SJSA1 (cell line): ENCODE data around the gene SLC35A4. TPM values are rescaled to one million over a fixed set of nuclear protein-coding genes. Genes with fewer than 3 reads are reported as not detected.

Experiments
- DNase-seq, 2 experiments: peaks; one replicate each; pipeline ENCODE4 v3.0.0-alpha.2; 2015 to 2020; ENCODE audit warnings: low spot score in 2 of 2, low read depth in 1 of 2
- H3K27ac ChIP-seq: fragments of 250-450 bp; sonication (Bioruptor Pico); 2 replicates; pipeline ENCODE4 v1.5.1; 2020; ENCODE audit warnings: mild to moderate bottlenecking, moderate library complexity
- H3K27me3 ChIP-seq: fragments of 250-450 bp; sonication (Bioruptor Pico); replicated peaks from 2 replicates; pipeline ENCODE4 v1.5.1; 2020; ENCODE audit warnings: mild to moderate bottlenecking, moderate library complexity
- H3K36me3 ChIP-seq: fragments of 250-450 bp; sonication (Bioruptor Pico); 2 replicates; pipeline ENCODE4 v1.5.1; 2020; ENCODE audit warnings: mild to moderate bottlenecking
- H3K4me1 ChIP-seq: fragments of 250-450 bp; sonication (Bioruptor Pico); replicated peaks from 2 replicates; pipeline ENCODE4 v1.6.1; 2021; ENCODE audit warnings: mild to moderate bottlenecking
- H3K4me3 ChIP-seq: fragments of 250-450 bp; sonication (Bioruptor Pico); 2 replicates; pipeline ENCODE4 v1.5.1; 2020; ENCODE audit warnings: mild to moderate bottlenecking
- H3K9me3 ChIP-seq: fragments of 250-450 bp; sonication (Bioruptor Pico); replicated peaks from 2 replicates; pipeline ENCODE4 v1.5.1; 2020; ENCODE audit warnings: mild to moderate bottlenecking
- total RNA-seq: library from RNA; depleted of rRNA; stranded (reverse); fragments of >200 nt; shearing (Covaris generic); gene quantifications from 2 replicates; pipeline ENCODE4 v1.2.3, GENCODE V29; 2014; rRNA removed

SLC35A4 gene
- total RNA-seq = 56.7 and 65.8 TPM in 2 replicates

DNA sequence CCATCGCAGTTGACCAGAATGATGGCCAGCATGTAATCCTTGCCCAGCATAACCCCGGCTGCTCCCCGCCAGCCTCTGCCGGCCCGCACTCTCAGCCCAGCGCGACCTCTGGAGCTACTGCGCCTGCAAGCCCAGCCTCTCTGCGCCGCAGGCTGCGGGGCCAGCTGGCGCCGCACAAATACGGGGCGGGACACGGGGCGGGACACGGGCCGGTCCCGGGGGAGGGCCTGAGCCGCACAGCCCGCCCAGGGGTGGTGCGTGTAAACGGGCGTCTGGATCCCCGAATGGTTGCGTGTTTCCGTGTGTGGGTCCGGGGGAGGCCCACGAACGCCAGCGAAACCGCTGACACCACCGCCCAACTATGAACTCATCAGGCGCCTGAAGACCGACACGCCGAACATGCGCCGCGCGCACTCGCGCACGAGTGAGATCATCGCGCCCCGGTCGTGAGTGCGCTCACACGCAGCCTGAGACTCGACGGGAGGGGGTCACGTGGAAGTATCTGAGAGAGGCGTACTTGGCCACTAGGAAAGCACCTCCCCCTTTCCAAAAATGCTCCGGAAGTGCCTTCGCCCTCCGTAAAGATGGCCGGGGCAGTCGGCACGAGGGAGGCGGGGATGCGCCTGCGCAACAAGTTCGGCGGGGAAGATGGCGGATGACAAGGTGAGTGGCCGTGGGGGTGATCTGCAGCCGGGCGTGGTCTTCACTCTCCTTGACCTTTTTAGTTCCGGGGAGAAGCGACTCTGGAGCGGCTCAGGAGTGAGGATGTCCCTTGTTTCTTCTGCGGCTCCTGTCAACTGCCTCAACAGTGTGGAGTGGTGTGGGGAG lies at the start of gene SLC35A4, which contains the start of gene APBB3:
Gene SLC35A4 (plus strand): TSS at position 633 of the 828 bp plus-strand sequence. CDS start 2,342 bp downstream, outside the sequence.
Gene APBB3 (minus strand): TSS at position 403 of the 828 bp plus-strand sequence. CDS start 353 bp downstream, at position 50.
- Histone ChIP-seq H3K4me3 (peak within 1 kb of the TSS; percentile 58), H3K27me3 (no peaks in the 10 kb centered on the region), H3K9me3 (no peaks in the 10 kb centered on the region), H3K27ac (peak within 1 kb of the TSS; percentile 81), H3K4me1 (peaks cover 22% of the 10 kb centered on the region), H3K36me3 (peaks cover 45% of the 10 kb centered on the region)
- peak; percentile 100 for DNase-seq

DNA sequence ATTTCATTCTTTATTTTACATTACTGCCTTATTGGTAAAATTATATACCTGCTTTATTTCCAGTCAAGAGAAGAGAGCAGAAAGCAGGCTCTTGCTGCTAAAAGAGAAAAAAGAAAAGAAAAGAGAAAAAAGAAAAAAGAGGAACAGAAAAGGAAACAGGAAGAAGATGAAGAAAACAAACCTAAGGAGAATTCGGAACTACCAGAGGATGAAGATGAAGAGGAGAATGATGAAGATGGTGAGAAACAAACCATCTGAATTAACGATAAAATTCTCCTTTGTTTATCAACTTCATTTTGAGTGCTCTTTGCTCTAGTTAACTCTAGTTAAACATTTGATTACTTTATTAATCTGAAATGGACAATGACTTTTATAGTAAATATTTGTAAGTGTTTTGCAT lies 40.6 kb upstream of the SLC35A4 start:
- no peaks in the 10 kb centered on the region for H3K4me1 ChIP-seq
- no peak for DNase-seq
- H3K9me3 ChIP-seq = no peaks in the 10 kb centered on the region
- H3K27me3 ChIP-seq = no peaks in the 10 kb centered on the region
- H3K27ac ChIP-seq = no peak overlapping the region
- peaks cover 68% of the 10 kb centered on the region for H3K36me3 ChIP-seq
- no peak overlapping the region for H3K4me3 ChIP-seq

DNA sequence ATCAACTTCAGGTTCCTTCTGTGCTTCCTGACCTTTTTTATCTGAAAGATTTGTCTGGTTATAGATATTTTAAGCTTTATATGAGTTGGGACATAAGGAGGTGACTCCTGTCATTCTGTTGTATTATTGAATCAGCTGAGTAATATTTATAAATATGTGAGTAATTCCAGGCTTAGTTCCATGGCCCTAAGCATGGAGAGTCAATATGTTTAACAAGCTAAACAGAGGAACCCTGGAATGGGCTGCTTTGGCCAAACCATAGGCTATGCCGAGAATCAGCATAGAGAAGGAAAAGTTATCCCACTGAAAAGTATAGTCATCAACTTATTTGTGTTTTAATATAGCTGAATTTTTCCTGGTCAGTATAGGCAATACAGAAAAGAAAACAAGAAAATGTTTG lies 24.4 kb upstream of the SLC35A4 start:
- H3K4me3 ChIP-seq = no peak overlapping the region
- no peak overlapping the region for H3K27ac ChIP-seq
- no peaks in the 10 kb centered on the region for H3K9me3 ChIP-seq
- H3K4me1 ChIP-seq = no peaks in the 10 kb centered on the region
- no peaks in the 10 kb centered on the region for H3K27me3 ChIP-seq
- peaks cover 82% of the 10 kb centered on the region for H3K36me3 ChIP-seq
- DNase-seq = no peak

- no peak overlapping the region for H3K4me3 ChIP-seq
- no peak overlapping the region for H3K27ac ChIP-seq
- no peaks in the 10 kb centered on the region for H3K9me3 ChIP-seq
- H3K4me1 ChIP-seq = peaks cover 12% of the 10 kb centered on the region
- no peaks in the 10 kb centered on the region for H3K27me3 ChIP-seq
- no peak for DNase-seq
- H3K36me3 ChIP-seq = peaks cover 64% of the 10 kb centered on the region
Measured at GRCh38 chr5:140542972-140543371, 21.7 kb upstream of the SLC35A4 start.

DNA sequence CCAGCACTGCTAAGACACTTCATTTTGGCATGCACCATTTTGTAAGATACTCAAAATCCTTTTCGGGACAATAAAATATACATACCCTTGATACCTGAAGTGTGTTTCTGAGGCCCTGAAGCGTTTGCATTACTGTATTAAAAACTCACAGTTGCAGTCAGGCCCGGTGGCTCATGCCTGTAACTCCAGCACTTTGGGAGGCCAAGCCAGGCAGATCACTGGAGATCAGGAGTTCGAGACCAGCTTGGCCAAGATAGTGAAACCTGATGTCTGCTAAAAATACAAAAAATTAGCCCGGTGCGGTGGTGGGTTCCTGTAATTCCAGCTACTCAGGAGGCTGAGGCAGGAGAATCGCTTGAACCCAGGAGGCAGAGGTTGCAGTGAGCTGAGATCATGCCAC lies 19.6 kb upstream of the SLC35A4 start:
- H3K27me3 ChIP-seq = no peaks in the 10 kb centered on the region
- no peaks in the 10 kb centered on the region for H3K9me3 ChIP-seq
- no peak overlapping the region for H3K27ac ChIP-seq
- H3K36me3 ChIP-seq = peaks cover 67% of the 10 kb centered on the region
- H3K4me3 ChIP-seq = no peak overlapping the region
- peaks cover 12% of the 10 kb centered on the region for H3K4me1 ChIP-seq
- no peak for DNase-seq

DNA sequence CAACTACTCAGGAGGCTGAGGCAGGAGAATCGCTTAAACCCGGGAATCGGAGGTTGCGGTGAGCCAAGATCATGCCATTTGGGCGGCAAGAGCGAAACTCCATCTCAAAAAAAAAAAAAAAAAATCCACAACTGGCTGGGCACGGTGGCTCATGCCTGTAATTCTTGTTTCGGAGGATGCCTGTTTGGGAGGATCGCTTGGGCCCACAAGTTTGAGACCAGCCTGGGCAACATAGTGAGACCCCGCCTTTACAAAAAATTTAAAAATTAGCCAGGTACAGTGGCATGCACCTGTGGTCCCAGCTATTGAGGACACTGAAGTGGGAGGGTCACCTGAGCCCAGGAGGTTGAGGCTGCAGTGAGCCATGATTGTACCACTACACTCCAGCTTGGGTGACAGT lies 19.0 kb upstream of the SLC35A4 start:
- Histone ChIP-seq H3K9me3 (no peaks in the 10 kb centered on the region), H3K36me3 (peaks cover 67% of the 10 kb centered on the region), H3K27ac (no peak overlapping the region), H3K27me3 (no peaks in the 10 kb centered on the region), H3K4me1 (peaks cover 12% of the 10 kb centered on the region), H3K4me3 (no peak overlapping the region)
- DNase-seq = no peak

- Histone ChIP-seq H3K27me3 (no peaks in the 10 kb centered on the region), H3K36me3 (peaks cover 67% of the 10 kb centered on the region), H3K4me3 (no peak overlapping the region), H3K9me3 (no peaks in the 10 kb centered on the region), H3K27ac (no peak overlapping the region), H3K4me1 (peaks cover 12% of the 10 kb centered on the region)
- peak in 1 of 2 experiments; percentile 41 for DNase-seq
Measured at GRCh38 chr5:140546851-140547507, 17.6 kb upstream of the SLC35A4 start.

GRCh38 chr5:140547508-140548299 lies 16.9 kb upstream of the SLC35A4 start, which contains the start of gene EIF4EBP3:
Gene EIF4EBP3, plus strand, starts transcription at chr5:140547662. Its CDS starts 76 bp downstream, at chr5:140547738.
- no peaks in the 10 kb centered on the region for H3K9me3 ChIP-seq
- peak; percentile 81 to 97 for DNase-seq
- no peaks in the 10 kb centered on the region for H3K27me3 ChIP-seq
- H3K36me3 ChIP-seq = peaks cover 68% of the 10 kb centered on the region
- H3K27ac ChIP-seq = no peak within 1 kb of the TSS
- H3K4me3 ChIP-seq = no peak within 1 kb of the TSS
- H3K4me1 ChIP-seq = peaks cover 12% of the 10 kb centered on the region

DNA sequence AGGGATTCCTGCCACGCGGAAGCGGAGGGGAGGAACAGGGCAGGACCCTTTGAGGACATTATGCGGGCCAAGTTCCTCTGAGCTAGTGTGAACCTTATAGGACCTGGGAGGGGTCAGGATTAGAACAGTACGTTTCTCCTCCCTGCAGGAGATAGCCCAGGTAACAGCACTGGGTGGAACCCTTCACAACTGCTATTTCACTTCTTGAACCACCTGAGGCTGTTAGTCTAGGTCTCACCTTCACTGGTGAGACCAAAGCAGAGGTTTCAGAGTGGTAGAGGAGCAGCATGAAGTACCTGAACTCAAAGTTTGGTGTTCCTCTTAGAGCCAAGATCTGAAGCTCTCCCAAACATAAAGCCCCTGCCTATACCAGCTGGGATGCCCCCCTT lies 16.3 kb upstream of the SLC35A4 start:
- H3K27ac ChIP-seq = no peak overlapping the region
- H3K27me3 ChIP-seq = no peaks in the 10 kb centered on the region
- H3K36me3 ChIP-seq = peaks cover 71% of the 10 kb centered on the region
- no peaks in the 10 kb centered on the region for H3K9me3 ChIP-seq
- DNase-seq = no peak
- peaks cover 12% of the 10 kb centered on the region for H3K4me1 ChIP-seq
- no peak overlapping the region for H3K4me3 ChIP-seq

DNA sequence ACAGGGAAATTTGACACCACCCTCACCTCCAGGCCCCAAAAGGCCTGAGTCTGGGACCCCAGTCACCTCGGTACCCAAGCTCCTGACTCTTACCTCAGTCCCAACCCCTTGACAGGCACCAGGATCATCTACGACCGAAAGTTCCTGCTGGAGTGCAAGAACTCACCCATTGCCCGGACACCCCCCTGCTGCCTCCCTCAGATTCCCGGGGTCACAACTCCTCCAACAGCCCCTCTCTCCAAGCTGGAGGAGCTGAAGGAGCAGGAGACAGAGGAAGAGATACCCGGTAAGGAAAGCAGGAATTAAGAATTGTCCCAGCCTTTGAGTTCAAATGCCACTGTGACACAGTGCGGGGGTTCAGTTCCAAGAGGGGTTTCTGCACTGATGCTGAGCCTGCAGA lies 15.8 kb upstream of the SLC35A4 start:
- no peak for DNase-seq
- Histone ChIP-seq H3K27me3 (no peaks in the 10 kb centered on the region), H3K4me3 (no peak overlapping the region), H3K27ac (no peak overlapping the region), H3K9me3 (no peaks in the 10 kb centered on the region), H3K4me1 (peaks cover 15% of the 10 kb centered on the region), H3K36me3 (peaks cover 71% of the 10 kb centered on the region)

GRCh38 chr5:140549237-140550144 lies 15.1 kb upstream of the SLC35A4 start:
- Histone ChIP-seq H3K4me1 (peaks cover 19% of the 10 kb centered on the region), H3K27ac (no peak overlapping the region), H3K9me3 (no peaks in the 10 kb centered on the region), H3K4me3 (no peak overlapping the region), H3K36me3 (peaks cover 73% of the 10 kb centered on the region), H3K27me3 (no peaks in the 10 kb centered on the region)
- DNase-seq = peak; percentile 31 to 44

GRCh38 chr5:140550147-140551079 lies 14.2 kb upstream of the SLC35A4 start:
- DNase-seq = no peak
- H3K4me1 ChIP-seq = peaks cover 20% of the 10 kb centered on the region
- no peak overlapping the region for H3K27ac ChIP-seq
- no peak overlapping the region for H3K4me3 ChIP-seq
- peaks cover 75% of the 10 kb centered on the region for H3K36me3 ChIP-seq
- H3K9me3 ChIP-seq = no peaks in the 10 kb centered on the region
- H3K27me3 ChIP-seq = no peaks in the 10 kb centered on the region
